ENCODE results near the gene PDSS2. TPM values are rescaled to one million over a fixed set of nuclear protein-coding genes. Genes with fewer than 3 reads are reported as not detected.

PDSS2 gene
- total and polyA plus RNA-seq, 2 of the 4 experiments (the other 2 are of a cell fraction): 8.6 to 9.2 TPM

DNA sequence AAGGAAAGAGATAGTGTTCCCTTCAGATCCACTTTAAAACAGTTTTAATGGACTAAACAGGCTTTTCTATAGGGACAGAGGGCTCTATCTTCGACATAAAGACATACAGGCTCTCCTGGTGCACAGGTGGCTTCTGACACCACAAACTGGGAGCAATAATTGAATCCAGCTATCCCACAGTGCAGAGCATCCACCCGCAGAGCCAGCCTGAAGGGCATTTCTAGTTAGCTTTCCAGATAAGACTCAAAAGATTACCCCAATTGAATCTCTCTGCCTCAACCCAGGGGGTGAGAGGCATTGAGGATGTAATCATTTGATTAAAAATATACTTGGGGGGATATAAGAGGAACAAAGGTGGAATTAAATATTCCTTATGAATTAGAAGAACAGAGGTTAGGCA lies 279.3 kb downstream of the PDSS2 start:
- no peak overlapping the region for H3K4me3 ChIP-seq (ENCODE audit: insufficient read depth, low read depth, low read length)
- no peak overlapping the region for H4K8ac ChIP-seq (ENCODE audit: low read depth in 2 of 2, low read length in 2 of 2)
- H3K4me2 ChIP-seq (ENCODE audit: low read depth, low read length): no peak overlapping the region
- WGBS, 2 experiments (ENCODE audit: extremely low coverage in 2 of 2, insufficient read length in 1 of 2): 100% methylated on average over 1 of the region's 2 CpGs; no CpG with 5 or more reads in 1 of the 2 experiments
- no peak overlapping the region for H3K4ac ChIP-seq (ENCODE audit: low read depth, low read length)
- H3K56ac ChIP-seq (ENCODE audit: extremely low read depth, insufficient read depth, low read length): no peak overlapping the region
- H4K91ac ChIP-seq (ENCODE audit: insufficient read depth, low read depth, low read length): no peak overlapping the region
- no peak overlapping the region for H3K27ac ChIP-seq (ENCODE audit: insufficient read depth, low read length)
- no peaks in the 10 kb centered on the region for H3K27me3 ChIP-seq (ENCODE audit: control insufficient read depth, insufficient read depth, low read length)
- no peaks in the 10 kb centered on the region for H3K9me1 ChIP-seq (ENCODE audit: insufficient read depth, low read length)
- CTCF ChIA-PET: no interaction called here
- no peak for ATAC-seq (ENCODE audit: low read depth)
- in situ Hi-C loops (cut with MboI; ENCODE audit: low sequenced_read_pairs): loop anchor here (25.0 kb wide), 1 partner anchor 657 kb away; no protein-coding TSS in a partner anchor
- no peaks in the 10 kb centered on the region for H3K79me1 ChIP-seq (ENCODE audit: low read depth in 1 of 2, low read length in 2 of 2)
- H3K23ac ChIP-seq (ENCODE audit: low read depth, low read length): no peak overlapping the region
- no peak overlapping the region for H2AK5ac ChIP-seq (ENCODE audit: low read depth, low read length)
- POLR2A ChIA-PET (ENCODE audit: unreplicated experiment): no interaction called here
- H2AK9ac ChIP-seq (replicated peaks; ENCODE audit: low read depth, low read length, poor library complexity): no peak overlapping the region
- no peak overlapping the region for H3K18ac ChIP-seq (ENCODE audit: low read depth, low read length)
- no peak overlapping the region for H4K5ac ChIP-seq (ENCODE audit: low read depth, low read length)
- H3K36me3 ChIP-seq (ENCODE audit: control insufficient read depth, insufficient read depth, low read length): no peaks in the 10 kb centered on the region
- BruUV-seq (replicated peaks): no TSS peak
- no peak for DNase-seq
- H2BK15ac ChIP-seq (ENCODE audit: low read depth, low read length): no peak overlapping the region
- dilution Hi-C loops (cut with HindIII; ENCODE audit: low sequenced_read_pairs, unreplicated experiment): no loop called here
- no peak overlapping the region for H2AFZ ChIP-seq (replicated peaks; ENCODE audit: low read length, poor library complexity)
- no peak overlapping the region for H2BK20ac ChIP-seq (ENCODE audit: low read depth, low read length)
- H3K14ac ChIP-seq (replicated peaks; ENCODE audit: low read depth, low read length): no peak overlapping the region
- intact Hi-C loops (cut with micrococcal nuclease): no loop called here
- no peaks in the 10 kb centered on the region for H3K9me3 ChIP-seq (ENCODE audit: control insufficient read depth, insufficient read depth, low read length)
- H3K4me1 ChIP-seq (ENCODE audit: control insufficient read depth, insufficient read depth, low read length): no peaks in the 10 kb centered on the region
- H3K9ac ChIP-seq (ENCODE audit: low read depth, low read length): no peak overlapping the region
- no peak overlapping the region for H2BK120ac ChIP-seq (ENCODE audit: low read depth, low read length)
- no peak overlapping the region for H2BK5ac ChIP-seq (ENCODE audit: low read depth, low read length, poor library complexity, severe bottlenecking)
- TF ChIP-seq MXI1 (IDR thresholded peaks at IDR 0.05; ENCODE audit: borderline replicate concordance, low read depth, low read length) (no peak), RAD21 (IDR thresholded peaks at IDR 0.05; ENCODE audit: low read length) (no peak), BHLHE40 (IDR thresholded peaks at IDR 0.05; ENCODE audit: low read depth, low read length) (no peak), RCOR1 (IDR thresholded peaks at IDR 0.05; ENCODE audit: insufficient replicate concordance, low read length) (no peak), CEBPB (IDR thresholded peaks at IDR 0.05; ENCODE audit: low read depth, low read length) (no peak), MAZ (IDR thresholded peaks at IDR 0.05; ENCODE audit: borderline replicate concordance, low read depth, low read length) (no peak), NFE2L2 (IDR thresholded peaks at IDR 0.05; ENCODE audit: low read depth, low read length) (no peak), MAFK (IDR thresholded peaks at IDR 0.05; ENCODE audit: low read depth, low read length) (no peak), CHD1 (IDR thresholded peaks at IDR 0.05; ENCODE audit: low read depth, low read length) (no peak), SMC3 (IDR thresholded peaks at IDR 0.05; ENCODE audit: low read depth, low read length) (no peak)
- TF ChIP-seq, protein P1, sequence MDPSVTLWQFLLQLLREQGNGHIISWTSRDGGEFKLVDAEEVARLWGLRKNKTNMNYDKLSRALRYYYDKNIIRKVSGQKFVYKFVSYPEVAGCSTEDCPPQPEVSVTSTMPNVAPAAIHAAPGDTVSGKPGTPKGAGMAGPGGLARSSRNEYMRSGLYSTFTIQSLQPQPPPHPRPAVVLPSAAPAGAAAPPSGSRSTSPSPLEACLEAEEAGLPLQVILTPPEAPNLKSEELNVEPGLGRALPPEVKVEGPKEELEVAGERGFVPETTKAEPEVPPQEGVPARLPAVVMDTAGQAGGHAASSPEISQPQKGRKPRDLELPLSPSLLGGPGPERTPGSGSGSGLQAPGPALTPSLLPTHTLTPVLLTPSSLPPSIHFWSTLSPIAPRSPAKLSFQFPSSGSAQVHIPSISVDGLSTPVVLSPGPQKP (IDR thresholded peaks at IDR 0.05; ENCODE audit: borderline replicate concordance, low read depth, low read length): no peak
- TF ChIP-seq, protein P2, sequence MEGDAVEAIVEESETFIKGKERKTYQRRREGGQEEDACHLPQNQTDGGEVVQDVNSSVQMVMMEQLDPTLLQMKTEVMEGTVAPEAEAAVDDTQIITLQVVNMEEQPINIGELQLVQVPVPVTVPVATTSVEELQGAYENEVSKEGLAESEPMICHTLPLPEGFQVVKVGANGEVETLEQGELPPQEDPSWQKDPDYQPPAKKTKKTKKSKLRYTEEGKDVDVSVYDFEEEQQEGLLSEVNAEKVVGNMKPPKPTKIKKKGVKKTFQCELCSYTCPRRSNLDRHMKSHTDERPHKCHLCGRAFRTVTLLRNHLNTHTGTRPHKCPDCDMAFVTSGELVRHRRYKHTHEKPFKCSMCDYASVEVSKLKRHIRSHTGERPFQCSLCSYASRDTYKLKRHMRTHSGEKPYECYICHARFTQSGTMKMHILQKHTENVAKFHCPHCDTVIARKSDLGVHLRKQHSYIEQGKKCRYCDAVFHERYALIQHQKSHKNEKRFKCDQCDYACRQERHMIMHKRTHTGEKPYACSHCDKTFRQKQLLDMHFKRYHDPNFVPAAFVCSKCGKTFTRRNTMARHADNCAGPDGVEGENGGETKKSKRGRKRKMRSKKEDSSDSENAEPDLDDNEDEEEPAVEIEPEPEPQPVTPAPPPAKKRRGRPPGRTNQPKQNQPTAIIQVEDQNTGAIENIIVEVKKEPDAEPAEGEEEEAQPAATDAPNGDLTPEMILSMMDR (conservative IDR thresholded peaks at IDR 0.05; ENCODE audit: low read depth, low read length): no peak
- no peaks in the 10 kb centered on the region for H4K20me1 ChIP-seq (ENCODE audit: insufficient read depth, low read length)

All from IMR-90 (cell line).